Measurements from ENCODE around the gene TMEM30B. TPM values are rescaled to one million over a fixed set of nuclear protein-coding genes. Genes with fewer than 3 reads are reported as not detected.

TMEM30B gene
- total RNA-seq, 2 donors from 2014 or later, result 68.2 to 77.1 TPM

GRCh38 chr14:61308198-61308597 lies 27.1 kb upstream of the TMEM30B start:
- no peaks in the 10 kb centered on the region for H3K36me3 ChIP-seq
- H3K9me3 ChIP-seq, result no peaks in the 10 kb centered on the region
- H3K4me3 ChIP-seq, result no peak overlapping the region
- no peak for TF ChIP-seq CTCF (IDR thresholded peaks at IDR 0.05)
- intact Hi-C loops (cut with DNase I), result no loop called here
- H3K27me3 ChIP-seq, result no peaks in the 10 kb centered on the region
- no peak for DNase-seq
- H3K9ac ChIP-seq (ENCODE audit: low read depth in 2 of 2, low read length in 2 of 2), result no peak overlapping the region
- no peak overlapping the region for H3K27ac ChIP-seq
- no peaks in the 10 kb centered on the region for H3K4me1 ChIP-seq

DNA sequence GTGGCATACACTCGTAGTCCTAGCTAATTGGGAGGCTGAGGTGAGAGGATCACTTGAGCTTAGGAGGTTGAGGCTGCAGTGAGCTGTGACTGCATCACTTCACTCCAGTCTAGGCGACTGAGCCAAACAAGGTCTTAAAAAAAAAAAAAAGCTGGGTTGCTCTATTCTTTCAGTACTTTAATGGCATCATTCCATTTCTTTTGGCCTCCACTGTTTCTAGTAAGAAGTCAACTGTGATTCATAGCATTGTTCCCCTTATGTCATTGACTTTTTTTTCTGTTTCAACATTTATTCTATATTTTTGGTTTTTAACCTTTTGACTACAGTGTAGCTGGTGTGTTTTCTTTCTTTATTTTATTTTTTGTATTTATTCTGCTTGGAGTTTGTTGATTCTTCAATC lies 23.6 kb upstream of the TMEM30B start:
- no peaks in the 10 kb centered on the region for H3K36me3 ChIP-seq
- H3K4me3 ChIP-seq, result no peak overlapping the region
- H3K9me3 ChIP-seq, result no peaks in the 10 kb centered on the region
- TF ChIP-seq CTCF (IDR thresholded peaks at IDR 0.05), result no peak
- H3K4me1 ChIP-seq, result no peaks in the 10 kb centered on the region
- no peak overlapping the region for H3K27ac ChIP-seq
- no peak for DNase-seq
- no peaks in the 10 kb centered on the region for H3K27me3 ChIP-seq
- no peak overlapping the region for H3K9ac ChIP-seq (ENCODE audit: low read depth in 2 of 2, low read length in 2 of 2)
- intact Hi-C loops (cut with DNase I), result no loop called here

- TF ChIP-seq CTCF (IDR thresholded peaks at IDR 0.05), result no peak
- H3K9me3 ChIP-seq, result no peaks in the 10 kb centered on the region
- H3K4me3 ChIP-seq, result no peak overlapping the region
- H3K36me3 ChIP-seq, result no peaks in the 10 kb centered on the region
- peaks cover 4% of the 10 kb centered on the region for H3K4me1 ChIP-seq
- H3K27me3 ChIP-seq, result no peaks in the 10 kb centered on the region
- no peak for DNase-seq
- intact Hi-C loops (cut with DNase I), result no loop called here
- no peak overlapping the region for H3K27ac ChIP-seq
- H3K9ac ChIP-seq (ENCODE audit: low read depth in 2 of 2, low read length in 2 of 2), result no peak overlapping the region
Measured at GRCh38 chr14:61300754-61301153, 19.6 kb upstream of the TMEM30B start.

GRCh38 chr14:61300209-61300608 lies 19.1 kb upstream of the TMEM30B start:
- no peak for DNase-seq
- Histone ChIP-seq H3K27ac (no peak overlapping the region), H3K9ac (ENCODE audit: low read depth in 2 of 2, low read length in 2 of 2) (no peak overlapping the region), H3K27me3 (no peaks in the 10 kb centered on the region), H3K4me1 (peaks cover 4% of the 10 kb centered on the region), H3K9me3 (no peaks in the 10 kb centered on the region), H3K36me3 (no peaks in the 10 kb centered on the region), H3K4me3 (no peak overlapping the region)
- intact Hi-C loops (cut with DNase I), result no loop called here
- TF ChIP-seq CTCF (IDR thresholded peaks at IDR 0.05), result no peak

DNA sequence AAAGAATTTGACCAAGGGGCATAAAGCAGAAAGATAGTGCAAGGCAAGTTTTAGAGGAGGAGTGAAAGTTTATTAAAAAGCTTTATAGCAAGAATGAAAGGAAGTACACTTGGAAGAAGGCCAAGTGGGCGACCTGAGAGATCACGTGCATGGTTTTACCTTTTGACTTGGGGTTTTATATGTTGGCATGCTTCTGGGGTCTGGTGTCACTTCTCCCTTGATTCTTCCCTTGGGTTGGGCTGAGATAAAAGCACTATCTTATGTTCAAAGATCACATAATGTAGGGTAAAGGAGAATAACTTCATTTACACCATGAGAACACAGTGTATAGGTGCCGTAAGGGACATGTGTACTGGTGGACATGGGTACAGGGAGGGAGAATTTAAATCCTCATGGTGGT lies 17.7 kb upstream of the TMEM30B start:
- DNase-seq, result no peak
- no peak for TF ChIP-seq CTCF (IDR thresholded peaks at IDR 0.05)
- Histone ChIP-seq H3K4me1 (peaks cover 4% of the 10 kb centered on the region), H3K4me3 (no peak overlapping the region), H3K27me3 (no peaks in the 10 kb centered on the region), H3K36me3 (no peaks in the 10 kb centered on the region), H3K9ac (ENCODE audit: low read depth in 2 of 2, low read length in 2 of 2) (no peak overlapping the region), H3K27ac (no peak overlapping the region), H3K9me3 (no peaks in the 10 kb centered on the region)
- intact Hi-C loops (cut with DNase I), result loop anchor here (5.0 kb wide), 2 partner anchors 158 to 538 kb away; no protein-coding TSS in a partner anchor

DNA sequence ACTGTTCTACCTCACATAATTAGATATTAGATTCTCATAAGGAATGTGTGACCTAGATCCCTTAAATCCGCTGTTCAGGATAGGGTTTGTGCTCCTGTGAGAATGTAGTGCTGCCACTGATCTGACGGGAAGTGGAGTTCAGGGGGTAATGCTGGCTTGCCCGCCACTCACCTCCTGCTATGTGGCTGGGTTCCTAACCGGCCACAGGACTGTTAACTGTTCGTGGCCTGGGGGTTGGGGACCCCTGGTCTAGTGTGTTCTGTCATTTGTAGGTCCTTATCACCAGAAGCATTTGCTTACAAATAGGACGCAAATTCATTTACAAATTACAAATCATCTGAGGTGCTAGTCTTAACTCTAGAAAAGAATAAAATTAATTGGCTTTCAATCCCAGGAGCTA lies 16.4 kb upstream of the TMEM30B start:
- DNase-seq, result no peak
- intact Hi-C loops (cut with DNase I), result loop anchor here (5.0 kb wide), 2 partner anchors 160 to 540 kb away; no protein-coding TSS in a partner anchor

More for the DNA sequence above, 16.4 kb upstream of the TMEM30B start:
- no peak overlapping the region for H3K9ac ChIP-seq (ENCODE audit: low read depth in 2 of 2, low read length in 2 of 2)
- H3K36me3 ChIP-seq, result no peaks in the 10 kb centered on the region
- no peak for TF ChIP-seq CTCF (IDR thresholded peaks at IDR 0.05)
- peaks cover 4% of the 10 kb centered on the region for H3K4me1 ChIP-seq
- H3K9me3 ChIP-seq, result no peaks in the 10 kb centered on the region
- no peak overlapping the region for H3K4me3 ChIP-seq
- H3K27me3 ChIP-seq, result no peaks in the 10 kb centered on the region
- no peak overlapping the region for H3K27ac ChIP-seq
